Measurements from ENCODE around the gene SFI1.
"Not testable (repeated sequence)": the region's sequence is repeated elsewhere in the genome, so short reads cannot be mapped to it uniquely, and the experiment has no call there.

GRCh38 chr22:31486369-31486768, 10.0 kb upstream of the SFI1 start:
- TF ChIP-seq CTCF, POLR2A (IDR thresholded peaks at IDR 0.05): not testable (repeated sequence)

All from testis (tissue), 2 donors.